GM19463 (cell line): ENCODE measurements around the gene CTNND2.
A peak's percentile ranks its signal among the peaks of the same experiment; 100 is the strongest.

Experiments used
- ATAC-seq: cut with Tn5 transposase; IDR thresholded peaks from one replicate; pipeline ENCODE4 v1.9.1; 2021; ENCODE audit warnings: mild to moderate bottlenecking, moderate library complexity; ENCODE audit not compliant: unreplicated experiment

Gene CTNND2

GRCh38 chr5:11904265-11904906 lies at the start of gene CTNND2:
CTNND2 (minus strand) TSS chr5:11904446; CDS start chr5:11903853, 593 bp downstream.
- ATAC-seq, result peak; percentile 32

DNA sequence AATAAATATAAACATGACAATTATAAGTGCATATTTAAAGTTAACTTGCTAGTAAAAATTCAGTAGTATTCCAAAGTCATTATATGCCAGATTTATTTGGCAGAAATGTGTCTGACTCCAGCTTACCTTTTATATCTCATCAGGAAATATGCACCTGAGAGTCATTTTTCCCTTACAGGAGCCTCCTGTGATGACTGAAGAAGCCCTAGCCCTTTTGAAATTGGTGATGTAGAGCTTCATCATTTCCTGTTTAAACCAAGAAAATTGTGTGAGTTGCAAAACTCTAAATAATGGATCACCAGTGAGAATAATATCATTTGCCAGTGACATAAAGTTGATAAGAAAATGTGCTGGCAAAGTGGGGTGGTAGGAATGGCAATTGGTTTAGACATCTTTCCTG lies 42.1 kb upstream of the CTNND2 start:
- no peak for ATAC-seq

DNA sequence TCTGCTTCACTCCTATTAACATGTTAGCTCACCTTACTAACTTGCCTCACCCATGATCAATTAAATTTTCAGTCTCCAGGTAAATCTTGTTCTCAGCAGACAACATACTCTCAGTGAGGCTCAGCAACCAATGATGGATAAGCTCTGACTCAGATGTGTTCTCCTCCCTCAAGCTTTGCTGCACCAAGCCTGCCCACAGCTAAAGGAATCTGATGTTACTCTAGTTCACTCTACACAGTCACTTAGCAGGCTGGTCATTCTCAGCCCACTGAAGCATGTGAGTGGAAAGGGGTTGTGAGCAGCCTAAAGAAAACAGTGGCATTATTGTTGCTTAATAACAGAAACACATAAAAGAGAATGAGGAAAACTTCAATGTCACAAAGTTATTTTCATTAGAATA lies 37.3 kb upstream of the CTNND2 start:
- no peak for ATAC-seq

DNA sequence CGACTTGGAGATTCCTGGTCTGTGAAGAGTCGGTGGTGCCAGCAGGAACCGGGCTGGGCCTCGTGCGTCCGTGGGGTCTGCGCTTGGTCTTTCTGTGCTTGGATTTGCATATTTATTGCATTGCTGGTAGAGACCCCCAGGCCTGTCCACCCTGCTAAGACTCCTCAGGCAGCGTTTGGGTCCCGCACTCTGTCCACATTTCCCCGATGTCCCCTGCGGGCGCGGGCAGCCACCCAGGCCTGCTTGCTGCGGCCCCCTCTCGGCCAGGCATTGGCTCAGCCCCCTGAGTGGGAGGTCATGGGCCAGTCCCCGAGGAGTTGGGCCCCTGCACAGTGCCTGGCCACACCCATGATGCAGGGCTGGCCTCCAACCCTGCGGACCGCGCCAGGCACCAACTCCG lies 27.4 kb upstream of the CTNND2 start:
- no peak for ATAC-seq

- no peak for ATAC-seq
These were observed 24.7 kb upstream of the CTNND2 start for GRCh38 chr5:11928909-11929308.

- ATAC-seq, result no peak
These were observed 21.5 kb upstream of the CTNND2 start for GRCh38 chr5:11925701-11926100.

DNA sequence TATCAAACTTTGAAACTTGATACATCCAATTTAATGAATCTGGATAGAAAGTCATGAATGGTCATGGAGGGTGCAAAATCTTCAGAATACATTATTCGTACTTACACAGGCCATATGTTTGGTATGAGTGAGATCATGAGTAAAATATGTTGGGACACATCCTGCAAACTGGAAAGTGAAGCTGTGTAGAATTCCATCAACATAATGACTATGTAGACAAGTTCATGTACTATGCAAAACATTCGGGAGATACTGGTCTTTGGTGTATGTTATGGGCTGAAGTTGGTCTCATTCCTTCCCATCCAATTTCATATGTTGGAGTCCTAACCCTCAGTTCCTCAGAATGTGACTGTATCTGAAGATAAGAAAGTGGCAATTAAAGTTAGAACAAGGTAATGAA lies 18.1 kb upstream of the CTNND2 start:
- ATAC-seq, result no peak

GRCh38 chr5:11918463-11919045 lies 14.3 kb upstream of the CTNND2 start:
- ATAC-seq, result no peak

DNA sequence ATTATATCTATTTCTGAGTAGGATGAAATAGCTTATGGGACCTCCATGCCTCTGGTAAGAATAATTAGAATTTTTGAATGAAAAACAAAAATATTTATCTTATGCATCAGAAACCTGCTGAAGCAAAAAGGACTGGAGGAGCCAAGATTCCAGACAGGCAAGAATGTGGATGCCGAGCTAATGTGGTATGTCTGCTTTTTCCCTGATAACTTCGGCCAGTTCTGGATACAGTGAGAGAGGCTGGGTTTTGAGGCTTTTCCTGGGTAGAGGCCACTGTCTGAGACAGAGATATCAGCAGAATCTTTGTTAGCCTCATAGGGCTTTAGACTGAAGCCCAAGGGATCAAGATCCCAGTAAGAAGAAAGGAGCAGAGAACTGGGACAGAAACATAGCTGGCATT lies 5.2 kb upstream of the CTNND2 start:
- ATAC-seq, result no peak

DNA sequence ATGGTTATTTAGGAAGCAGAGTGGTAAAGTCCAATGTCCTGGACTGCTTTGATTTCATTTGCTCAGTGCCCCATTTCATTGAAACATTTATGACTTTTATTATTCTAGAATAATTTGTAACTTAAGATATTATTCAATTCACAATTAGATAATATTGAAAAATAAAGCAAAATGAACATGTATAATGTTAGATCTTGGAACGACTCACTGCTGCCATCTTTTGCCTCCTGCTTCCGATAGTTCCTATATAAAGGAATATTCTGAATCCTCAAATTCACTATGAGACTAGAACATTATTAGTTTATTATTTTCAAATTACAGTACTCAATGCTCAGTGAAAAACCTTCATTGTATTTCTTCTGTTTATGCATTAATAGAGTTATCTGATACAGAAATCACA lies 2.3 kb upstream of the CTNND2 start:
- no peak for ATAC-seq

GRCh38 chr5:11905206-11905605 lies 960 bp upstream of the CTNND2 start:
- no peak for ATAC-seq

- ATAC-seq, result peak; percentile 67
These were observed 507 bp downstream of the CTNND2 start for GRCh38 chr5:11903614-11904264.

DNA sequence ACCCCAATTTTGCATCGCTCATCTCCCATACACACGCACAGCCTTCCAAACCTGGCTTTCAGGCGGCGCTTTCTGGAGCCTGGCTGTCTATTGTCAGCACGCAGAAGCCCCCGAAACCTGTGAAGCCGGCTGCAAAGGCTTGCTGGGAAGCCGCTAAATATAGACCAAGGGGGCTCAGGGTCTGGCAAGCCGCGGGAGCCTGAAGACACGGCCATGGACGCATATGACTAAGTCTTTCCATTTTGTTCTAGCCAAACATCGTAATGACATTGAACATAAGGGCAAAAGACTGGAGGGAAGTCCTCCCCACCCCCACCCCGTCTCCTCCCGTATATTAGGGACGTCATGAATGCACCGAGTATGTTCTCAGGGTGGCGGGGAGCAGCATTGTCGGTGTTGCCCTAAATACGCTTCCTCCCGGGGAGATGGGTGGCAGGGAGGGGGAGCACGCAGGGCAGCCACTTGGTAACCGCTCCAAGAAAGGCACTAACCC lies 1.1 kb downstream of the CTNND2 start:
- no peak for ATAC-seq

- ATAC-seq, result no peak
These were observed 2.0 kb downstream of the CTNND2 start for GRCh38 chr5:11902201-11902619.

DNA sequence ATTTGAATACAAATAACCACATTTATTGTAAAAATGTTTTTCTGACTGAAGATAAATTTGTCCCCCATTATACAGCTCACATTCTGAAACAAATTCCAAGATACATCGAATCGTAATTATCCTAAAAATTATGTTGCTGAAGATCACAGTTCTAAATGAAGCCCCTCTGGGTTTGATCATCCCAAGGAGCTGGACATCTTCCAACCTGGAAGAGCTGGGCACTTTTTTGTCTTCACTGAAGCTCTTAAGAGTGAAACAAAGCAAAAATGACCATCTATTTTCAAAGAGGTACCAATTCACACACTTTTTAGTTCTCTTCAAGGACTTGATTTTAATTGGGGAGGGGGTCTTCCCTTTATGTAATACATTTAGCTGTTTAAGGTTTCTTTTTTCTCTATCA lies 5.5 kb downstream of the CTNND2 start:
- ATAC-seq, result no peak

DNA sequence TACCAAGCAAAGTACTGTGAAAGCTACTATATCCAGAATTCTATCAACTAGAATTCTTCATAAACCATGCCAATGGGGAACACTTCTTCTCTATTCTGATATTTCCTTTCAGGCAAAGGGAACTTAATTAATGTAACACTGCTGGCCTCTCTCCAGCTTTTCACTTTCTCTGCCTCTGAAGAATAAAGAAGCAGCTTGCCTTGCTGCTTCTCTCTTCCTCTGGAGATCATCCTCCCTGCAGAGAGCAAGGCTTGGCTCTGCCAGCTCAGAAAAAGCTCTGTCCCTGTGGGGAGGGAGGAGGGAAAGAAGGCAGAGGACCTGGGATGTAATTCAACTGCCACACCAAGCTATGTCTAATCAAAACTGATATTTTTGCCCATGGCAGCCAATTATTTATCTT lies 6.5 kb downstream of the CTNND2 start:
- ATAC-seq, result no peak

GRCh38 chr5:11894992-11895391 lies 9.3 kb downstream of the CTNND2 start:
- no peak for ATAC-seq

DNA sequence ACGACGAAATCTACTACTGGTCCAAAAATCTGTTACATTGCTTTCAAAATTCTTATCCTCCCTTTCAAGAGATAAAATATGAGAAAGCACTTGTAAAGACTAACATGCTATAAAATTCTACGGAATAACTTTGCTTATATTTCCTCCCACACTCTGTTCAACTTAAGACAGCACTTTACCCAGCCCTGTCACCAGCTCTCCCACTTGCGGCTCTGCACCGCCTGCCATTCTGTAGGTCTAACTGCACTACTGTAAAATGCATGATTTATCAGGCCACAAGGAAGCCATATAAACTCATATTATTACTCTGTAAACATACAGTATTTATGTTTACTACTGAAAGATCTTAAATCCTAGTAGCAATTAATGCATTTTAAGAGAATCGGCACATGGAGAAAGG lies 11.4 kb downstream of the CTNND2 start:
- ATAC-seq, result no peak

- ATAC-seq, result no peak
These were observed 13.5 kb downstream of the CTNND2 start for GRCh38 chr5:11890777-11891176.

GRCh38 chr5:11888221-11888620 lies 16.0 kb downstream of the CTNND2 start:
- ATAC-seq, result no peak

DNA sequence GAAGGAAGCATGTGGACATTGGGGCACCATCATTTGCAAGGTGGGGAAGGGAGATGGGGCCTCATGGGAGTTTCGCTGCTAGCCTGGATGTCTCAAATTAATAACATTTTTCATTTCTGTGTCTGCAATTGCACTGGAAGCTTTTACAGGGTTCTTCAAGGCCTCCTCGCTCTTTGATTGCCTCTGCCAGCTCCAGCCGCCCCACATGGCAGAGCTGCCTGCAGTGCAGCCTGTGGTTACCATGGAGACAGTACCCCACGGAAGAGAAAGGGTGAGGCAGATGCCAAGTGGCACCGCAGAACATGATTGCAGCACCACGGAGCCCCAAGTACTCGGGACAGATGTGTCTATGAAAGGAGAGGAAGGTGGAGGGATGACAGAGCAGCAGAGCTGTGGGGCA lies 25.4 kb downstream of the CTNND2 start:
- ATAC-seq, result no peak

DNA sequence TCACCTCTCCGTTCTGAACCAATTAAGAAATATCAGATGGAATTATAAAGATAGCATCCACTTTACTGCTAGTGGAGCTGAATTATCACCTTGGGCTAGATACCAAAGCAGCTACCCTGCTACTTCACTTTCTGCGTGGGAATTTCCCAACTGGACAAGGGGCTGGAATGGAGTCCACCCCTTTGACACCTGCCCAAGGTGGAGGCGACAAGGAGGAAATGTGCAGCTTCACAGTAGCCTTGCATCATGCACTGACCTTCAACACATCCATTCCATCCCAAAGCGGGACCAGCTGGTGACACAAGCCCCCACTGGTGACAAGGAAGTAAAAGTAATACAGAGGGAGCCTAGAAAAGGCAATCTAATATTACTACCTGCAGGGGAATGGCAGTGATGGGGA lies 30.7 kb downstream of the CTNND2 start:
- ATAC-seq, result no peak
